CD4-positive, alpha-beta T cell (primary cell): ENCODE measurements around the gene POLR1B. TPM values are rescaled to one million over a fixed set of nuclear protein-coding genes. Genes with fewer than 3 reads are reported as not detected.

Experiments
- ATAC-seq: fragments of 200-7000 bp; cut with Tn5 transposase; one replicate; pipeline ENCODE4 v1.10.0; 2022; ENCODE audit warnings: mild to moderate bottlenecking; ENCODE audit not compliant: poor library complexity
- CTCF ChIA-PET: fragments of 350-600 bp; sonication (Branson Sonifier 250); formaldehyde crosslinking; loops from one replicate; lab custom pipeline; 2021; ENCODE audit warnings: antibody characterized with exemption, inconsistent platforms; lab: Charles Lee
- POLR2A ChIA-PET: fragments of 350-600 bp; sonication (Branson Sonifier 250); formaldehyde crosslinking; loops from one replicate; lab custom pipeline; 2021; ENCODE audit warnings: antibody characterized with exemption, inconsistent platforms; lab: Charles Lee
- DNase-seq, 14 experiments: peaks; one replicate each; pipeline ENCODE4 v3.0.0-alpha.2; 2013 to 2020; ENCODE audit warnings: mixed read lengths in 2 of 14
- H3K27ac ChIP-seq, 2 donors: one replicate each; pipeline versions ENCODE4 v1.5.1 to v1.7.0; 2013; ENCODE audit warnings: low read length in 2 of 2, low read depth in 1 of 2, mild to moderate bottlenecking in 1 of 2
- H3K27me3 ChIP-seq, 2 experiments: 1 replicate in 1 of 2; 2 replicates in 1 of 2; pipeline versions ENCODE4 v1.6.1 to v1.7.0; 2013; ENCODE audit warnings: low read length in 2 of 2, control low read depth in 1 of 2, mild to moderate bottlenecking in 1 of 2, moderate library complexity in 1 of 2; ENCODE audit not compliant: insufficient read depth in 2 of 2, control insufficient read depth in 1 of 2
- H3K36me3 ChIP-seq: one replicate; pipeline ENCODE4 v1.6.1; 2013; ENCODE audit warnings: low read length, control low read depth; ENCODE audit not compliant: insufficient read depth
- H3K4me1 ChIP-seq: one replicate; pipeline ENCODE4 v1.6.1; 2013; ENCODE audit warnings: low read length, control low read depth; ENCODE audit not compliant: insufficient read depth
- H3K4me3 ChIP-seq: one replicate; pipeline ENCODE4 v1.5.1; 2013; ENCODE audit warnings: mild to moderate bottlenecking, low read length, moderate library complexity
- H3K9me3 ChIP-seq, 2 experiments: 1 replicate in 1 of 2; 2 replicates in 1 of 2; pipeline versions ENCODE4 v1.6.1 to v1.7.0; 2013; ENCODE audit warnings: low read length in 2 of 2, mild to moderate bottlenecking in 2 of 2, control low read depth in 1 of 2, moderate library complexity in 1 of 2; ENCODE audit not compliant: control insufficient read depth in 1 of 2, insufficient read depth in 1 of 2
- H3K27ac Mint-ChIP-seq: one replicate; pipeline ENCODE4 v1.8.0; 2020; ENCODE audit warnings: mixed read lengths
- H3K27me3 Mint-ChIP-seq: one replicate; pipeline ENCODE4 v1.8.0; 2021; ENCODE audit warnings: mixed read lengths
- H3K36me3 Mint-ChIP-seq: one replicate; pipeline ENCODE4 v1.8.0; 2021; ENCODE audit warnings: low read depth, mixed read lengths
- H3K4me1 Mint-ChIP-seq: one replicate; pipeline ENCODE4 v1.8.0; 2021; ENCODE audit warnings: low read depth, mixed read lengths
- H3K4me3 Mint-ChIP-seq: one replicate; pipeline ENCODE4 v1.8.0; 2020; ENCODE audit warnings: mild to moderate bottlenecking, mixed read lengths
- H3K9me3 Mint-ChIP-seq: one replicate; pipeline ENCODE4 v1.8.0; 2020; ENCODE audit warnings: mixed read lengths
- CTCF ChIP-seq: fragments of 200-600 bp; IDR thresholded peaks from one replicate; pipeline ENCODE4 v1.8.0; 2022; ENCODE audit warnings: antibody characterized with exemption, mild to moderate bottlenecking
- intact Hi-C, 2 experiments: fragments of 100-400 bp; cut with DNase I in 1 of 2; cut with micrococcal nuclease in 1 of 2; formaldehyde crosslinking; loops; one replicate each; pipeline versions ENCODE4 v1.15.1 to v1.9.0; 2023 to 2025; cut with DNase I, micrococcal nuclease
- total RNA-seq, 174 experiments: library from RNA in 2 of 174; stranded (reverse) in 2 of 174; gene quantifications; one replicate each; pipeline ENCODE4 v1.2.3 and lab custom pipeline; 2021 to 2026

POLR1B gene
- total RNA-seq, 2 experiments from 2014 or later: 9.2 to 11.5 TPM

DNA sequence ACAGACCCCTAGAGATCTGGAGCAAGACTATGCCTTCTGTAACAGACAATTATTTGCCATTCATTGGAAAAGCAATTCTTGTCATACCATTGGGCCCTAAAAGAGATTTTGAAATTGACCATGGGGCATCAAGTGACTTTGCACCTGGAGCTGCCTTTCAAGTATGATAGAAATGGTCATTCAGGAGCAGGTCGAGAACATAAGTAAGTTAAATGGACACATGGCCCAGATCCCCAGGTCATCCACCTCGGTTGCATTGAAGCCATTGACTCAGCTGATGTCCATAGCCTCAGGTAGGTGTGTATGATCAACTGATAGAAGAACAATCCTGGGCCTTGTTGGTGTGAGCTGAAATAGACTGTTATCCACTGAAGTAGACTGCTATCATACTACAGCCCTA lies 61.5 kb downstream of the POLR1B start:
- Mint-ChIP-seq H3K27ac (no peak overlapping the region), H3K9me3 (no peaks in the 10 kb centered on the region), H3K27me3 (no peaks in the 10 kb centered on the region), H3K36me3 (no peaks in the 10 kb centered on the region), H3K4me3 (no peak overlapping the region), H3K4me1 (peaks cover 5% of the 10 kb centered on the region)
- no peaks in the 10 kb centered on the region for H3K27me3 ChIP-seq
- H3K27ac ChIP-seq: no peak overlapping the region
- H3K4me1 ChIP-seq: peaks cover 4% of the 10 kb centered on the region
- DNase-seq (no peak), ATAC-seq (no peak)
- TF ChIP-seq CTCF: no peak
- H3K4me3 ChIP-seq: no peak overlapping the region
- H3K36me3 ChIP-seq: no peaks in the 10 kb centered on the region
- intact Hi-C loops: no loop called here
- ChIA-PET POLR2A (no interaction called here), CTCF (interaction anchor here (5.7 kb wide), 1 partner anchor 123 kb away, joined by 60 read pairs; no protein-coding TSS in a partner anchor)
- H3K9me3 ChIP-seq: no peaks in the 10 kb centered on the region

- peaks cover 3% of the 10 kb centered on the region for H3K4me1 Mint-ChIP-seq
- no peak overlapping the region for H3K4me3 Mint-ChIP-seq
- no peaks in the 10 kb centered on the region for H3K36me3 ChIP-seq
- peaks cover 1% of the 10 kb centered on the region for H3K4me1 ChIP-seq
- no peaks in the 10 kb centered on the region for H3K27me3 ChIP-seq
- no peaks in the 10 kb centered on the region for H3K9me3 ChIP-seq
- CTCF ChIA-PET: interaction anchor here (5.7 kb wide), 1 partner anchor 122 kb away, joined by 60 read pairs; no protein-coding TSS in a partner anchor
- no peak for TF ChIP-seq CTCF
- no peak for ATAC-seq
- H3K27ac ChIP-seq: no peak overlapping the region
- no peaks in the 10 kb centered on the region for H3K9me3 Mint-ChIP-seq
- POLR2A ChIA-PET: no interaction called here
- intact Hi-C loops: no loop called here
- DNase-seq: no peak
- H3K4me3 ChIP-seq: no peak overlapping the region
- H3K27me3 Mint-ChIP-seq: no peaks in the 10 kb centered on the region
- no peak overlapping the region for H3K27ac Mint-ChIP-seq
- no peaks in the 10 kb centered on the region for H3K36me3 Mint-ChIP-seq
These were observed 62.7 kb downstream of the POLR1B start for GRCh38 chr2:112604952-112605351.

DNA sequence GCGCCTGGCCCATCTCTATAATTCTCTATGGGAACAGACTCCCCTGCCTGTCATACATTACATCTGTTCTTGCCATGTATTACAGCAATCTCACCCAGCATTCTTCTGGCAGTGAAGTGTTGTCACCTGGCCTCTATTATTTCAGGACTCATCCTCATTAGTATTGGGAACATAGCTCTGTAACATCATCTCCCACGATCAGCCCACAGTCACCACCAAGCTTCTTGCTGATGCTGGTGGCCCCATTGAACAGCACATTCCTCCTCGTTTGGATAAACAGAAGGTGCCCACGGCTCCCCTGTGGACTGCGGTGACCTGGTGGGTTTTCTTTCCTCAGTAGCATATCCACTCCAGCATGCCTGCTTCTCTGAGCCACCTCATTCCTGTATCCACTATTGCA lies 63.7 kb downstream of the POLR1B start:
- Histone ChIP-seq H3K36me3 (no peaks in the 10 kb centered on the region), H3K4me1 (no peaks in the 10 kb centered on the region), H3K4me3 (no peak overlapping the region), H3K9me3 (no peaks in the 10 kb centered on the region), H3K27me3 (no peaks in the 10 kb centered on the region), H3K27ac (no peak overlapping the region)
- Mint-ChIP-seq H3K27me3 (no peaks in the 10 kb centered on the region), H3K4me3 (no peak overlapping the region), H3K9me3 (no peaks in the 10 kb centered on the region), H3K27ac (no peak overlapping the region), H3K4me1 (no peaks in the 10 kb centered on the region), H3K36me3 (no peaks in the 10 kb centered on the region)
- ChIA-PET POLR2A (no interaction called here), CTCF (no interaction called here)
- no peak for TF ChIP-seq CTCF
- intact Hi-C loops: no loop called here
- DNase-seq: no peak
- no peak for ATAC-seq
